ENCODE results near the gene RFX1.

GRCh38 chr19:13952931-13953531 is 53.1 kb downstream of the RFX1 start:
- TF ChIP-seq CTCF (IDR thresholded peaks at IDR 0.05; ENCODE audit: low read depth, low read length) (no peak), POLR2A (IDR thresholded peaks at IDR 0.05; ENCODE audit: extremely low read depth, insufficient read length) (no peak), MAX (IDR thresholded peaks at IDR 0.05; ENCODE audit: low read depth, low read length) (no peak)

All from NB4 (cell line).